GM23338 (cell line): ENCODE measurements around the gene CDHR2. TPM values are rescaled to one million over a fixed set of nuclear protein-coding genes. Genes with fewer than 3 reads are reported as not detected.

Source experiments
- ATAC-seq: fragments of 200-7000 bp; cut with Tn5 transposase; 3 replicates; pipeline ENCODE4 v1.9.1; 2020
- DNase-seq: peaks from one replicate; pipeline ENCODE4 v3.0.0-alpha.2; 2015; ENCODE audit warnings: low spot score
- H2AFZ ChIP-seq: fragments of 200-600 bp; sonication (generic); 2 replicates; pipeline ENCODE4 v1.8.0; 2016; ENCODE audit warnings: antibody characterized with exemption, mild to moderate bottlenecking, moderate library complexity
- H3F3A ChIP-seq: fragments of 200-600 bp; sonication (generic); replicated peaks from 2 replicates; pipeline ENCODE4 v1.8.0; 2017; ENCODE audit warnings: antibody characterized with exemption, mixed run types, low read depth
- H3K27ac ChIP-seq: fragments of 200-600 bp; sonication (generic); 2 replicates; pipeline ENCODE4 v1.6.1; 2016; ENCODE audit warnings: low read depth
- H3K27me3 ChIP-seq: fragments of 200-600 bp; sonication (generic); 2 replicates; pipeline ENCODE4 v1.8.0; 2016; ENCODE audit warnings: mild to moderate bottlenecking, mixed run types, moderate library complexity; ENCODE audit not compliant: insufficient read depth
- H3K36me3 ChIP-seq: fragments of 200-600 bp; sonication (generic); 2 replicates; pipeline ENCODE4 v1.8.0; 2016; ENCODE audit warnings: mild to moderate bottlenecking; ENCODE audit not compliant: insufficient read depth
- H3K4me1 ChIP-seq: fragments of 200-600 bp; sonication (generic); 2 replicates; pipeline ENCODE4 v1.8.0; 2016; ENCODE audit warnings: mild to moderate bottlenecking, moderate library complexity; ENCODE audit not compliant: insufficient read depth
- H3K4me2 ChIP-seq: fragments of 200-600 bp; sonication (generic); 2 replicates; pipeline ENCODE4 v1.7.1; 2017; ENCODE audit warnings: mixed run types
- H3K4me3 ChIP-seq: fragments of 200-600 bp; sonication (generic); 2 replicates; pipeline ENCODE4 v1.6.1; 2016; ENCODE audit warnings: mixed run types
- H3K79me2 ChIP-seq: fragments of 200-600 bp; sonication (generic); replicated peaks from 2 replicates; pipeline ENCODE4 v1.8.0; 2017; ENCODE audit warnings: mild to moderate bottlenecking; ENCODE audit not compliant: insufficient read depth
- H3K9me2 ChIP-seq: fragments of 200-600 bp; sonication (generic); 2 replicates; pipeline ENCODE4 v1.8.0; 2017; ENCODE audit not compliant: insufficient read depth
- H4K20me1 ChIP-seq: fragments of 200-600 bp; sonication (generic); replicated peaks from 2 replicates; pipeline ENCODE4 v1.8.0; 2017; ENCODE audit warnings: mild to moderate bottlenecking; ENCODE audit not compliant: insufficient read depth
- H3K27ac Mint-ChIP-seq: 2 replicates; pipeline ENCODE4 v1.8.0; 2020; ENCODE audit warnings: inconsistent platforms, mild to moderate bottlenecking, moderate library complexity, mixed read lengths
- H3K27me3 Mint-ChIP-seq: 3 replicates; pipeline ENCODE4 v1.8.0; 2022; ENCODE audit warnings: low read depth, mild to moderate bottlenecking, moderate library complexity, mixed read lengths, inconsistent platforms; ENCODE audit not compliant: insufficient read depth, poor library complexity
- H3K36me3 Mint-ChIP-seq: 3 replicates; pipeline ENCODE4 v1.8.0; 2021; ENCODE audit warnings: low read depth, mild to moderate bottlenecking, inconsistent platforms, moderate library complexity, mixed read lengths
- H3K4me1 Mint-ChIP-seq: 3 replicates; pipeline ENCODE4 v1.8.0; 2020; ENCODE audit warnings: mild to moderate bottlenecking, inconsistent platforms, mixed read lengths
- H3K4me3 Mint-ChIP-seq: 3 replicates; pipeline ENCODE4 v1.8.0; 2021; ENCODE audit warnings: moderate library complexity, mild to moderate bottlenecking, inconsistent platforms, mixed read lengths
- H3K9me3 Mint-ChIP-seq: 3 replicates; pipeline ENCODE4 v1.8.0; 2020; ENCODE audit warnings: moderate library complexity, mild to moderate bottlenecking, inconsistent platforms, mixed read lengths
- CREB1 ChIP-seq: fragments of 250-450 bp; sonication (Bioruptor Pico); IDR thresholded peaks from 2 replicates; pipeline ENCODE4 v1.5.0; 2020; ENCODE audit warnings: low read depth, mild to moderate bottlenecking, moderate library complexity
- ETS1 ChIP-seq: IDR thresholded peaks from 2 replicates; pipeline ENCODE4 v1.6.1; 2016; ENCODE audit warnings: antibody characterized with exemption
- EZH2 ChIP-seq: fragments of 200-600 bp; sonication (generic); IDR thresholded peaks from one replicate; pipeline ENCODE4 v1.8.0; 2017; ENCODE audit warnings: antibody characterized with exemption, mild to moderate bottlenecking, low read depth; ENCODE audit not compliant: unreplicated experiment
- EZH2phosphoT487 ChIP-seq: fragments of 200-600 bp; sonication (generic); IDR thresholded peaks from one replicate; pipeline ENCODE4 v1.8.1; 2018; ENCODE audit warnings: antibody characterized with exemption; ENCODE audit not compliant: unreplicated experiment
- JUNB ChIP-seq: IDR thresholded peaks from one replicate; pipeline ENCODE4 v1.6.1; 2016; ENCODE audit warnings: antibody characterized with exemption; ENCODE audit not compliant: unreplicated experiment
- NANOG ChIP-seq: IDR thresholded peaks from 2 replicates; pipeline ENCODE4 v1.6.1; 2016; ENCODE audit warnings: antibody characterized with exemption, borderline replicate concordance
- POLR2AphosphoS5 ChIP-seq: IDR thresholded peaks from 2 replicates; pipeline ENCODE4 v1.6.1; 2016; ENCODE audit warnings: antibody characterized with exemption, low read depth
- REST ChIP-seq: IDR thresholded peaks from one replicate; pipeline ENCODE4 v1.6.1; 2018; ENCODE audit warnings: antibody characterized with exemption; ENCODE audit not compliant: unreplicated experiment
- STAT1 ChIP-seq: IDR thresholded peaks from one replicate; pipeline ENCODE4 v1.6.1; 2016; ENCODE audit warnings: antibody characterized with exemption; ENCODE audit not compliant: unreplicated experiment
- ZNF114 ChIP-seq: fragments of 250-450 bp; sonication (Bioruptor Pico); IDR thresholded peaks from 2 replicates; pipeline ENCODE4 v1.5.0; 2020; ENCODE audit warnings: mild to moderate bottlenecking, moderate library complexity
- ZNF331 ChIP-seq: fragments of 250-450 bp; sonication (Bioruptor Pico); IDR thresholded peaks from 2 replicates; pipeline ENCODE4 v1.5.0; 2020; ENCODE audit warnings: low read depth, mild to moderate bottlenecking, moderate library complexity
- ZNF462 ChIP-seq: fragments of 250-450 bp; sonication (Bioruptor Pico); IDR thresholded peaks from 2 replicates; pipeline ENCODE4 v1.5.0; 2020; ENCODE audit warnings: mild to moderate bottlenecking, moderate library complexity
- polyA plus RNA-seq: library from polyadenylated mRNA; unstranded; fragments of >200 nt; fragmentation: Nextera tagmentation; extraction: Ambion mirVana; gene quantifications from 2 replicates; pipeline ENCODE4 v1.2.1, GENCODE V29; 2016
- total RNA-seq: library from RNA; depleted of rRNA; stranded (reverse); fragments of >200 nt; shearing (Covaris generic); gene quantifications from 2 replicates; pipeline ENCODE4 v1.2.3, GENCODE V29; 2014
- TF ChIP-seq, protein P1 (sequence below), 2 experiments: fragments of 200-600 bp in 1 of 2; sonication (generic) in 1 of 2; conservative IDR thresholded peaks; 2 replicates each; pipeline versions ENCODE4 v1.5.1 to v1.6.1; 2016 to 2017; ENCODE audit warnings: antibody characterized with exemption in 2 of 2, low read depth in 2 of 2, mild to moderate bottlenecking in 2 of 2, moderate library complexity in 1 of 2

Gene CDHR2
- total and polyA plus RNA-seq, 2 experiments from 2014 or later = not detected

DNA sequence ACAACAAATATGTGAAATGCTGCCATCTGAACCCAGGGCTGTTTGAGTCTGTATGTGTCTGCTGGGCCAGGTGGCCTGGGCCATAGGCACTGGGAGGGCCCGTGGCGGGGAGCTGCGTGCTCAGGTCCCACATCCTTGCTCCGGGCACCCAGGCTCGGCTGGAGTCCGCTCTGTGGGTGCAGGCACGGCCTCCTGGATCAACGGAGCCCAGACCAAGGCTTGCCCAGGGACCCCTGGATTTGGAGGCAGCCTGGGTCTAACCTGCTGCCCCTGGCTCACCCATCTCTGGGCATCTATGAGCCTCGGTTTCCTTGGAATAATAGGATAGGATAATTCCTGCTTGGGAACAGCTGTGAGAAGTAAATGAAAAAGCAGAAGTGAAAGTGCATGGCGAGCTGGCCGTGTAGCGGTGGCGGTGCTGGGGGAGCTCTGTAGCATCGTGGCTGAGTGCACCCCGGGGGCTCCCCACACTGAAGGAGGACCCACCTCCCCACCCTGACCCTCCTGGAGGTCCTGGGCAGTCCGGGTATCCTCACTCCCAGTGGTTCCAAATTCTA lies 1.2 kb downstream of the CDHR2 start:
- no peak overlapping the region for H3K27ac Mint-ChIP-seq
- no peak overlapping the region for H3K4me3 ChIP-seq
- no peaks in the 10 kb centered on the region for H3K79me2 ChIP-seq
- H3K36me3 ChIP-seq = no peaks in the 10 kb centered on the region
- H3K4me1 ChIP-seq = no peaks in the 10 kb centered on the region
- TF ChIP-seq ZNF331 (CRISPR knock-in tag) = no peak
- TF ChIP-seq EZH2phosphoT487 = no peak
- TF ChIP-seq ZNF462 (CRISPR knock-in tag) = no peak
- TF ChIP-seq REST = no peak
- no peak for TF ChIP-seq ETS1
- no peak for TF ChIP-seq JUNB
- TF ChIP-seq CREB1 (CRISPR knock-in tag) = no peak
- TF ChIP-seq EZH2 = no peak
- no peak for TF ChIP-seq STAT1
- TF ChIP-seq POLR2AphosphoS5 = no peak
- TF ChIP-seq NANOG = no peak
- TF ChIP-seq, protein P1, sequence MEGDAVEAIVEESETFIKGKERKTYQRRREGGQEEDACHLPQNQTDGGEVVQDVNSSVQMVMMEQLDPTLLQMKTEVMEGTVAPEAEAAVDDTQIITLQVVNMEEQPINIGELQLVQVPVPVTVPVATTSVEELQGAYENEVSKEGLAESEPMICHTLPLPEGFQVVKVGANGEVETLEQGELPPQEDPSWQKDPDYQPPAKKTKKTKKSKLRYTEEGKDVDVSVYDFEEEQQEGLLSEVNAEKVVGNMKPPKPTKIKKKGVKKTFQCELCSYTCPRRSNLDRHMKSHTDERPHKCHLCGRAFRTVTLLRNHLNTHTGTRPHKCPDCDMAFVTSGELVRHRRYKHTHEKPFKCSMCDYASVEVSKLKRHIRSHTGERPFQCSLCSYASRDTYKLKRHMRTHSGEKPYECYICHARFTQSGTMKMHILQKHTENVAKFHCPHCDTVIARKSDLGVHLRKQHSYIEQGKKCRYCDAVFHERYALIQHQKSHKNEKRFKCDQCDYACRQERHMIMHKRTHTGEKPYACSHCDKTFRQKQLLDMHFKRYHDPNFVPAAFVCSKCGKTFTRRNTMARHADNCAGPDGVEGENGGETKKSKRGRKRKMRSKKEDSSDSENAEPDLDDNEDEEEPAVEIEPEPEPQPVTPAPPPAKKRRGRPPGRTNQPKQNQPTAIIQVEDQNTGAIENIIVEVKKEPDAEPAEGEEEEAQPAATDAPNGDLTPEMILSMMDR (conservative IDR thresholded peaks at IDR 0.05; ENCODE audit: low read depth in 2 of 2) = no peak
- TF ChIP-seq ZNF114 = no peak
- H3K4me1 Mint-ChIP-seq = peaks cover 14% of the 10 kb centered on the region
- no peaks in the 10 kb centered on the region for H3F3A ChIP-seq
- H3K36me3 Mint-ChIP-seq = no peaks in the 10 kb centered on the region
- H3K4me2 ChIP-seq = no peak overlapping the region
- H2AFZ ChIP-seq = no peak overlapping the region
- no peak for DNase-seq
- peaks cover 8% of the 10 kb centered on the region for H3K27me3 Mint-ChIP-seq
- no peaks in the 10 kb centered on the region for H3K9me3 Mint-ChIP-seq
- H3K27me3 ChIP-seq = no peaks in the 10 kb centered on the region
- no peak for ATAC-seq
- no peaks in the 10 kb centered on the region for H4K20me1 ChIP-seq
- no peak overlapping the region for H3K27ac ChIP-seq
- H3K9me2 ChIP-seq = no peaks in the 10 kb centered on the region
- H3K4me3 Mint-ChIP-seq = no peak overlapping the region
